H9 (cell line): ENCODE measurements around the gene MT1A. TPM values are rescaled to one million over a fixed set of nuclear protein-coding genes. Genes with fewer than 3 reads are reported as not detected.

Source experiments
- DNase-seq: peaks from one replicate; pipeline ENCODE4 v3.0.0-alpha.2; 2017
- H2AFZ ChIP-seq: one replicate; pipeline ENCODE4 v1.6.1; 2013; ENCODE audit warnings: mild to moderate bottlenecking, low read length, control low read depth, moderate library complexity
- H2AK5ac ChIP-seq: 2 replicates; pipeline ENCODE4 v1.6.1; 2013; ENCODE audit warnings: low read length, control low read depth, mixed read lengths; ENCODE audit not compliant: insufficient read length
- H2BK120ac ChIP-seq: one replicate; pipeline ENCODE4 v1.6.1; 2013; ENCODE audit warnings: low read depth, mild to moderate bottlenecking, low read length, control low read depth, inconsistent platforms; ENCODE audit not compliant: poor library complexity, severe bottlenecking
- H2BK12ac ChIP-seq: 2 replicates; pipeline ENCODE4 v1.6.1; 2013; ENCODE audit warnings: low read length, control low read depth, mixed read lengths, low read depth; ENCODE audit not compliant: insufficient read length
- H2BK15ac ChIP-seq: 2 replicates; pipeline ENCODE4 v1.6.1; 2013; ENCODE audit warnings: low read depth, low read length, control low read depth
- H2BK20ac ChIP-seq: one replicate; pipeline ENCODE4 v1.6.1; 2013; ENCODE audit warnings: low read depth, mild to moderate bottlenecking, low read length, control low read depth, inconsistent platforms; ENCODE audit not compliant: poor library complexity, severe bottlenecking
- H2BK5ac ChIP-seq: 2 replicates; pipeline ENCODE4 v1.6.1; 2013; ENCODE audit warnings: low read length, control low read depth, mixed read lengths; ENCODE audit not compliant: insufficient read length
- H3K14ac ChIP-seq: 2 replicates; pipeline ENCODE4 v1.6.1; 2013; ENCODE audit warnings: low read length, control low read depth; ENCODE audit not compliant: insufficient read depth
- H3K18ac ChIP-seq: 2 replicates; pipeline ENCODE4 v1.6.1; 2013; ENCODE audit warnings: low read depth, mild to moderate bottlenecking, mixed read lengths, low read length, control low read depth; ENCODE audit not compliant: insufficient read length
- H3K23ac ChIP-seq: 2 replicates; pipeline ENCODE4 v1.6.1; 2013; ENCODE audit warnings: low read length, control low read depth, mixed read lengths, low read depth; ENCODE audit not compliant: insufficient read length
- H3K23me2 ChIP-seq: 2 replicates; pipeline ENCODE4 v1.6.1; 2013; ENCODE audit warnings: low read depth, mild to moderate bottlenecking, mixed read lengths, low read length, control low read depth; ENCODE audit not compliant: insufficient read length, poor library complexity, severe bottlenecking
- H3K27ac ChIP-seq: 2 replicates; pipeline ENCODE4 v1.5.1; 2013; ENCODE audit warnings: low read length, control low read depth, mixed read lengths, low read depth; ENCODE audit not compliant: insufficient read length
- H3K27me3 ChIP-seq: 2 replicates; pipeline ENCODE4 v1.6.1; 2013; ENCODE audit warnings: low read length, control low read depth, inconsistent platforms; ENCODE audit not compliant: insufficient read depth
- H3K4ac ChIP-seq: 2 replicates; pipeline ENCODE4 v1.6.1; 2013; ENCODE audit warnings: low read depth, mild to moderate bottlenecking, control low read depth, inconsistent platforms, low read length, moderate library complexity
- H3K4me1 ChIP-seq: 2 replicates; pipeline ENCODE4 v1.6.1; 2013; ENCODE audit warnings: low read length, control low read depth, inconsistent platforms; ENCODE audit not compliant: insufficient read depth
- H3K4me2 ChIP-seq: 2 replicates; pipeline ENCODE4 v1.6.1; 2013; ENCODE audit warnings: low read length, control low read depth, mixed read lengths; ENCODE audit not compliant: insufficient read length, insufficient read depth
- H3K56ac ChIP-seq: 2 replicates; pipeline ENCODE4 v1.6.1; 2013; ENCODE audit warnings: low read depth, mild to moderate bottlenecking, mixed read lengths, low read length, control low read depth; ENCODE audit not compliant: insufficient read length
- H3K79me1 ChIP-seq: 2 replicates; pipeline ENCODE4 v1.6.1; 2013; ENCODE audit warnings: low read depth, mild to moderate bottlenecking, moderate library complexity, low read length, control low read depth, inconsistent platforms; ENCODE audit not compliant: insufficient read depth, poor library complexity, severe bottlenecking
- H3K79me2 ChIP-seq: 2 replicates; pipeline ENCODE4 v1.6.1; 2013; ENCODE audit warnings: low read length, control low read depth, inconsistent platforms; ENCODE audit not compliant: insufficient read depth
- H3K9ac ChIP-seq: 2 replicates; pipeline ENCODE4 v1.6.1; 2013; ENCODE audit warnings: low read length, control low read depth, mixed read lengths; ENCODE audit not compliant: insufficient read length; ENCODE audit errors: extremely low read depth
- H3K9me3 ChIP-seq: one replicate; pipeline ENCODE4 v1.6.1; 2013; ENCODE audit warnings: low read depth, low read length, inconsistent platforms; ENCODE audit not compliant: control insufficient read depth
- H3T11ph ChIP-seq: one replicate; pipeline ENCODE4 v1.6.1; 2013; ENCODE audit warnings: mild to moderate bottlenecking, low read length, control low read depth, inconsistent platforms
- H4K20me1 ChIP-seq: one replicate; pipeline ENCODE4 v1.6.1; 2013; ENCODE audit not compliant: control insufficient read depth, insufficient read length, insufficient read depth
- H4K5ac ChIP-seq: 2 replicates; pipeline ENCODE4 v1.6.1; 2013; ENCODE audit warnings: low read depth, mild to moderate bottlenecking, mixed read lengths, low read length, control low read depth; ENCODE audit not compliant: insufficient read length
- H4K8ac ChIP-seq: replicated peaks from 2 replicates; pipeline ENCODE4 v1.6.1; 2013; ENCODE audit warnings: low read length, control low read depth, mixed read lengths, low read depth; ENCODE audit not compliant: insufficient read length
- H4K91ac ChIP-seq: 2 replicates; pipeline ENCODE4 v1.6.1; 2013; ENCODE audit warnings: low read depth, mild to moderate bottlenecking, moderate library complexity, mixed read lengths, low read length, control low read depth; ENCODE audit not compliant: insufficient read length
- H3K27ac Mint-ChIP-seq, 3 experiments: 2 replicates in 2 of 3; 3 replicates in 1 of 3; pipeline ENCODE4 v1.8.0; 2020 to 2021; ENCODE audit warnings: mixed read lengths in 3 of 3, mild to moderate bottlenecking in 1 of 3, moderate library complexity in 1 of 3
- H3K27me3 Mint-ChIP-seq: 2 replicates; pipeline ENCODE4 v1.8.0; 2021; ENCODE audit warnings: low read depth, mild to moderate bottlenecking, moderate library complexity, mixed read lengths
- H3K36me3 Mint-ChIP-seq, 3 experiments: 2 replicates in 2 of 3; 3 replicates in 1 of 3; pipeline ENCODE4 v1.8.0; 2020 to 2021; ENCODE audit warnings: low read depth in 3 of 3, mixed read lengths in 3 of 3; ENCODE audit not compliant: insufficient read depth in 1 of 3
- H3K4me1 Mint-ChIP-seq, 2 experiments: 2 replicates each; pipeline ENCODE4 v1.8.0; 2020; ENCODE audit warnings: mixed read lengths in 2 of 2
- H3K4me3 Mint-ChIP-seq, 2 experiments: 2 replicates in 1 of 2; 3 replicates in 1 of 2; pipeline ENCODE4 v1.8.0; 2020 to 2021; ENCODE audit warnings: mild to moderate bottlenecking in 2 of 2, mixed read lengths in 2 of 2, moderate library complexity in 1 of 2
- H3K9me3 Mint-ChIP-seq, 2 experiments: 2 replicates in 1 of 2; 3 replicates in 1 of 2; pipeline ENCODE4 v1.8.0; 2020; ENCODE audit warnings: mild to moderate bottlenecking in 2 of 2, mixed read lengths in 2 of 2, moderate library complexity in 1 of 2
- CTCF ChIP-seq: fragments of 200-600 bp; sonication (generic); conservative IDR thresholded peaks from 3 replicates; pipeline ENCODE4 v1.8.0; 2021; ENCODE audit warnings: antibody characterized with exemption, mild to moderate bottlenecking
- WGBS: extraction: QIAGEN DNeasy Blood & Tissue Kit; methylation state at CpG from one replicate; pipeline ENCODE4 v1.1.7; 2013; ENCODE audit warnings: missing lambda C conversion rate, low lambda C conversion rate, mixed read lengths; ENCODE audit not compliant: insufficient read length; ENCODE audit errors: extremely low coverage; 5-methylcytosine and 5-hydroxymethylcytosine counted together
- total RNA-seq: library from RNA; stranded (reverse); gene quantifications from 2 replicates; pipeline ENCODE4 v1.2.1, GENCODE V29; 2021

Gene MT1A
- total RNA-seq, 1 experiment from 2014 or later, result not detected

- H3K4me3 Mint-ChIP-seq, result peak overlapping the region; percentile 84 to 91
- H2AFZ ChIP-seq, result no peak overlapping the region
These were observed 19.9 kb downstream of the MT1A start for GRCh38 chr16:56658327-56658875.

More at GRCh38 chr16:56658327-56658875, 19.9 kb downstream of the MT1A start:
- no CpG with 5 or more reads among the region's 10 CpGs for WGBS
- Histone ChIP-seq H3K9ac (no peak overlapping the region), H2BK5ac (no peak overlapping the region), H2BK12ac (no peak overlapping the region), H3K79me2 (no peaks in the 10 kb centered on the region), H4K8ac (no peak overlapping the region), H3K4me2 (peak overlapping the region; percentile 81), H3T11ph (no peak overlapping the region), H2BK20ac (no peak overlapping the region), H4K91ac (no peak overlapping the region), H2BK15ac (no peak overlapping the region), H3K4ac (no peak overlapping the region), H3K14ac (no peak overlapping the region), H3K18ac (no peak overlapping the region), H4K20me1 (no peaks in the 10 kb centered on the region), H3K79me1 (no peaks in the 10 kb centered on the region), H3K56ac (no peak overlapping the region), H3K27ac (no peak overlapping the region), H3K27me3 (peaks cover 29% of the 10 kb centered on the region; the same call in 1 of the 2 replicates), H3K23ac (no peak overlapping the region), H3K23me2 (peaks cover 6% of the 10 kb centered on the region), H3K4me1 (peaks cover 2% of the 10 kb centered on the region; the same call in 1 of the 2 replicates), H2BK120ac (no peak overlapping the region), H2AK5ac (no peak overlapping the region), H4K5ac (no peak overlapping the region), H3K9me3 (no peaks in the 10 kb centered on the region)
- peaks cover 77% of the 10 kb centered on the region for H3K27me3 Mint-ChIP-seq
- TF ChIP-seq CTCF, result no peak
- H3K4me1 Mint-ChIP-seq, result peaks cover 21 to 27% of the 10 kb centered on the region in 2 experiments
- DNase-seq, result no peak
- H3K9me3 Mint-ChIP-seq, result no peaks in the 10 kb centered on the region
- H3K36me3 Mint-ChIP-seq, result no peaks in the 10 kb centered on the region
- H3K27ac Mint-ChIP-seq, result no peak overlapping the region
